GM12878 (cell line): ENCODE measurements around the gene STAT5B. TPM values are rescaled to one million over a fixed set of nuclear protein-coding genes. Genes with fewer than 3 reads are reported as not detected.

ENCODE experiments used
- ATAC-seq: fragments of 200-7000 bp; cut with Tn5 transposase; 3 replicates; pipeline ENCODE4 v1.9.1; 2020; ENCODE audit warnings: mild to moderate bottlenecking, moderate library complexity
- BruUV-seq: library from RNA; stranded (reverse); fragments of 400-500 nt; replicated peaks from 2 replicates; lab custom pipeline; 2021; lab: Mats Ljungman, UMichigan
- CTCF ChIA-PET: fragments of 300-600 bp; sonication (Branson Sonifier 250); formaldehyde crosslinking; extraction: SDS; loops from one replicate; lab custom pipeline; 2021; ENCODE audit warnings: inconsistent platforms; lab: Yijun Ruan, JAX
- POLR2A ChIA-PET: fragments of 350-600 bp; formaldehyde crosslinking; extraction: SDS; loops from one replicate; lab custom pipeline; 2021; ENCODE audit warnings: inconsistent platforms; lab: Charles Lee
- RAD21 ChIA-PET: fragments of 300-600 bp; sonication (Branson Sonifier 250); formaldehyde crosslinking; loops from one replicate; lab custom pipeline; 2023; ENCODE audit warnings: antibody characterized with exemption; ENCODE audit not compliant: unreplicated experiment; lab: Charles Lee
- SMC1A ChIA-PET: fragments of 300-600 bp; sonication (Branson Sonifier 250); formaldehyde crosslinking; loops from one replicate; lab custom pipeline; 2023; ENCODE audit not compliant: unreplicated experiment, uncharacterized antibody; lab: Charles Lee
- DNase-seq: peaks from one replicate; pipeline ENCODE4 v3.0.0-alpha.2; 2011; ENCODE audit warnings: low read depth, low spot score
- FAIRE-seq: peaks from 3 replicates; lab custom pipeline; 2011; peaks lifted over from hg19 to GRCh38; lab: Jason Lieb, UNC
- H2AFZ ChIP-seq: 2 replicates; pipeline ENCODE4 v1.6.0; 2011; ENCODE audit warnings: low read depth, low read length, control low read depth; ENCODE audit not compliant: control insufficient read depth
- H3K27ac ChIP-seq: 2 replicates; pipeline ENCODE4 v1.5.1; 2011; ENCODE audit warnings: control low read depth; ENCODE audit not compliant: control insufficient read depth, insufficient read depth
- H3K27me3 ChIP-seq, 2 experiments: replicated peaks in 1 of 2; 2 replicates each; pipeline versions ENCODE4 v1.6.0 to v1.6.1; 2011; ENCODE audit warnings: low read length in 1 of 2; ENCODE audit not compliant: control insufficient read depth in 2 of 2, insufficient read depth in 2 of 2
- H3K36me3 ChIP-seq, 2 experiments: 2 replicates each; pipeline ENCODE4 v1.5.1; 2011; ENCODE audit warnings: low read length in 1 of 2; ENCODE audit not compliant: control insufficient read depth in 2 of 2, insufficient read depth in 2 of 2
- H3K4me1 ChIP-seq: 2 replicates; pipeline ENCODE4 v1.6.1; 2011; ENCODE audit warnings: mild to moderate bottlenecking, low read length, moderate library complexity, mixed read lengths; ENCODE audit not compliant: control insufficient read depth, insufficient read depth
- H3K4me2 ChIP-seq: 2 replicates; pipeline ENCODE4 v1.6.0; 2011; ENCODE audit warnings: control low read depth; ENCODE audit not compliant: control insufficient read depth, insufficient read depth
- H3K4me3 ChIP-seq: fragments of 200-600 bp; sonication (generic); 2 replicates; pipeline ENCODE4 v1.5.1; 2016
- H3K79me2 ChIP-seq: 2 replicates; pipeline ENCODE4 v1.6.0; 2011; ENCODE audit warnings: low read length; ENCODE audit not compliant: control insufficient read depth, insufficient read depth
- H3K9ac ChIP-seq: 2 replicates; pipeline ENCODE4 v1.8.0; 2011; ENCODE audit warnings: low read length, control low read depth, mixed read lengths; ENCODE audit not compliant: control insufficient read depth, insufficient read depth
- H3K9me3 ChIP-seq: replicated peaks from 3 replicates; pipeline ENCODE4 v1.5.1; 2011; ENCODE audit warnings: mild to moderate bottlenecking, low read length; ENCODE audit not compliant: control insufficient read depth, insufficient read depth
- H4K20me1 ChIP-seq: 2 replicates; pipeline ENCODE4 v1.6.0; 2011; ENCODE audit not compliant: control insufficient read depth, insufficient read depth
- BCL11A ChIP-seq: IDR thresholded peaks from 2 replicates; pipeline ENCODE4 v1.6.1; 2011; ENCODE audit warnings: low read depth, low read length
- CTCF ChIP-seq, 3 experiments: IDR thresholded peaks in 2 of 3; conservative IDR thresholded peaks in 1 of 3; 2 replicates each; pipeline ENCODE4 v1.5.1; 2011; ENCODE audit warnings: low read depth in 3 of 3, low read length in 3 of 3, mild to moderate bottlenecking in 3 of 3, control low read depth in 2 of 3, moderate library complexity in 2 of 3, inconsistent platforms in 1 of 3, mixed read lengths in 1 of 3; ENCODE audit not compliant: control insufficient read depth in 2 of 3, insufficient read depth in 1 of 3; ENCODE audit errors: extremely low read depth in 1 of 3
- ELK1 ChIP-seq: IDR thresholded peaks from 2 replicates; pipeline ENCODE4 v1.6.1; 2012; ENCODE audit warnings: low read depth, low read length, improper control_type of control experiment
- FOS ChIP-seq: IDR thresholded peaks from 3 replicates; pipeline ENCODE4 v1.6.1; 2011; ENCODE audit warnings: borderline replicate concordance; ENCODE audit not compliant: insufficient read length; ENCODE audit errors: extremely low read depth
- IRF3 ChIP-seq: fragments of 450-650 bp; IDR thresholded peaks from 2 replicates; pipeline ENCODE4 v1.6.1; 2014; ENCODE audit warnings: mild to moderate bottlenecking
- KDM1A ChIP-seq: fragments of 200-600 bp; sonication (generic); IDR thresholded peaks from 2 replicates; pipeline ENCODE4 v1.6.1; 2016; ENCODE audit warnings: borderline replicate concordance
- MTA2 ChIP-seq: fragments of 450-650 bp; IDR thresholded peaks from 2 replicates; pipeline ENCODE4 v1.6.1; 2016; ENCODE audit warnings: low read depth, mild to moderate bottlenecking, moderate library complexity
- NFYA ChIP-seq: IDR thresholded peaks from 2 replicates; pipeline ENCODE4 v1.6.1; 2011; ENCODE audit warnings: low read depth, mild to moderate bottlenecking, low read length, improper control_type of control experiment, borderline replicate concordance
- PBX3 ChIP-seq: IDR thresholded peaks from 2 replicates; pipeline ENCODE4 v1.6.1; 2011; ENCODE audit warnings: mild to moderate bottlenecking, low read depth, low read length, moderate library complexity; ENCODE audit not compliant: insufficient replicate concordance
- TCF3 ChIP-seq: IDR thresholded peaks from 2 replicates; pipeline ENCODE4 v1.6.1; 2012; ENCODE audit warnings: low read depth, mild to moderate bottlenecking, low read length, borderline replicate concordance; ENCODE audit not compliant: insufficient read depth
- YY1 ChIP-seq: IDR thresholded peaks from 2 replicates; pipeline ENCODE4 v1.6.1; 2011; ENCODE audit warnings: low read depth, mild to moderate bottlenecking, low read length
- ZNF687 ChIP-seq: fragments of 450-650 bp; IDR thresholded peaks from 2 replicates; pipeline ENCODE4 v1.6.1; 2017; ENCODE audit warnings: mild to moderate bottlenecking, moderate library complexity
- WGBS: methylation state at CpG from one replicate; pipeline ENCODE4 v1.1.6; 2016; ENCODE audit warnings: low lambda C conversion rate; ENCODE audit not compliant: insufficient replicate concordance, insufficient coverage; ENCODE audit errors: missing lambda C conversion rate; 5-methylcytosine and 5-hydroxymethylcytosine counted together
- in situ Hi-C: fragments of 300-500 bp; cut with MboI; formaldehyde crosslinking; loops from 9 replicates; pipeline ENCODE4 v1.14.3; 2018; ENCODE audit warnings: mixed read lengths
- intact Hi-C: fragments of 100-400 bp; cut with micrococcal nuclease; formaldehyde crosslinking; loops from one replicate; pipeline ENCODE4 v1.14.2; 2022; ENCODE audit not compliant: unreplicated experiment
- polyA plus RNA-seq, 11 experiments: library from polyadenylated mRNA; depleted of rRNA in 4 of 11; unstranded in 6 of 11; stranded (reverse) in 5 of 11; fragments of >200 nt; fragmentation: Nextera tagmentation in 4 of 11; fragmentation: Illumina TruSeq in 1 of 11; extraction: Ambion mirVana in 4 of 11; extraction: Trizol in 1 of 11; gene quantifications; 1 replicate in 1 of 11; 2 replicates in 10 of 11; pipeline versions ENCODE4 v1.2.1 to v1.2.3, GENCODE V29; 2011 to 2016; ENCODE audit warnings: inconsistent platforms in 2 of 11, missing spikeins in 2 of 11, low read depth in 1 of 11
- total RNA-seq, 4 experiments: library from RNA; depleted of rRNA in 3 of 4; stranded (reverse); fragments of >200 nt in 3 of 4; fragmentation: Illumina TruSeq in 1 of 4; extraction: Trizol in 1 of 4; gene quantifications; 2 replicates each; pipeline versions ENCODE4 v1.2.1 to v1.2.3, GENCODE V29; 2013 to 2021

Gene STAT5B
- total and polyA plus RNA-seq, 10 of the 15 experiments (the other 5 are each of a cell fraction or from before 2014, with no cell fraction given) = 11.0 to 69.6 (median 46.7) TPM

- no peak for TF ChIP-seq PBX3
- no peak for TF ChIP-seq CTCF (IDR thresholded peaks at IDR 0.05 in 2 of 3, conservative IDR thresholded peaks at IDR 0.05 in 1 of 3; ENCODE audit: control insufficient read depth in 2 of 3, extremely low read depth in 1 of 3, insufficient read depth in 1 of 3, low read depth in 3 of 3, low read length in 3 of 3)
- no peak for TF ChIP-seq ZNF687
- TF ChIP-seq MTA2 = no peak
- no peak for TF ChIP-seq NFYA
- TF ChIP-seq IRF3 = no peak
- TF ChIP-seq KDM1A = no peak
- no peak for TF ChIP-seq ELK1
- no peak for TF ChIP-seq YY1
- TF ChIP-seq FOS = no peak
- TF ChIP-seq BCL11A = no peak
- TF ChIP-seq TCF3 = no peak
- TF ChIP-seq, all 136 proteins: peak for 0
- no peak overlapping the region for H3K9ac ChIP-seq
- ATAC-seq (no peak), FAIRE-seq (no peak), DNase-seq (no peak)
- H3K9me3 ChIP-seq = no peaks in the 10 kb centered on the region
- H3K4me3 ChIP-seq = no peak overlapping the region
- H3K4me1 ChIP-seq = peaks cover 40% of the 10 kb centered on the region
- BruUV-seq = no TSS peak
- ChIA-PET POLR2A (interaction anchor here (0.7 to 0.8 kb wide), 2 partner anchors 82 to 124 kb away, joined by 4 to 6 read pairs; no protein-coding TSS in a partner anchor), CTCF (interaction anchor here (1.0 to 22.1 kb wide), 4 partner anchors 87 to 210 kb away, joined by 3 to 732 read pairs (median 5); partner anchors contain the start of genes GHDC and HCRT), SMC1A (interaction anchor here (1.1 to 23.8 kb wide), 2 partner anchors 82 to 123 kb away, joined by 3 to 528 read pairs; partner anchors contain the start of genes GHDC and STAT3), RAD21 (interaction anchor here (1.9 to 21.1 kb wide), 2 partner anchors 86 to 98 kb away, joined by 4 to 373 read pairs; no protein-coding TSS in a partner anchor)
- H3K27ac ChIP-seq = no peak overlapping the region
- H3K36me3 ChIP-seq = peaks cover 3 to 32% of the 10 kb centered on the region in 2 experiments; a peak in 3 of 4 replicates
- H4K20me1 ChIP-seq = no peaks in the 10 kb centered on the region
- 57% methylated on average over 4 of the region's 4 CpGs for WGBS
- in situ Hi-C loops = no loop called here
- H3K4me2 ChIP-seq = no peak overlapping the region
- H2AFZ ChIP-seq = no peak overlapping the region
- H3K27me3 ChIP-seq = no peaks in the 10 kb centered on the region
- H3K79me2 ChIP-seq = no peaks in the 10 kb centered on the region
- intact Hi-C loops = no loop called here
Observed at GRCh38 chr17:42316755-42317154, 40.6 kb upstream of the STAT5B start.
